PFSK-1 (cell line): ENCODE measurements around the gene ADARB1.

Experiments
- FOXP2 ChIP-seq: optimal IDR thresholded peaks from 2 replicates; pipeline ENCODE3; 2011; ENCODE audit warnings: borderline replicate concordance, control low read depth, inconsistent platforms; ENCODE audit not compliant: insufficient read depth; ENCODE audit errors: extremely low read length, extremely low read depth
- POLR2AphosphoS5 ChIP-seq: IDR thresholded peaks from 2 replicates; pipeline ENCODE4 v1.6.1; 2012; ENCODE audit warnings: low read depth, mild to moderate bottlenecking, control low read depth, low read length, moderate library complexity
- REST ChIP-seq, 2 experiments: IDR thresholded peaks; 2 replicates each; pipeline versions ENCODE4 v1.6.1 to v1.8.0; 2011 to 2012; ENCODE audit warnings: low read depth in 2 of 2, low read length in 2 of 2, control low read depth in 1 of 2, inconsistent platforms in 1 of 2, mild to moderate bottlenecking in 1 of 2, moderate library complexity in 1 of 2; ENCODE audit not compliant: insufficient read depth in 1 of 2
- SIN3A ChIP-seq: IDR thresholded peaks from 2 replicates; pipeline ENCODE4 v1.6.1; 2012; ENCODE audit warnings: mild to moderate bottlenecking, low read length, moderate library complexity, borderline replicate concordance; ENCODE audit not compliant: insufficient read depth
- TAF1 ChIP-seq: IDR thresholded peaks from 2 replicates; pipeline ENCODE4 v1.6.1; 2012; ENCODE audit warnings: low read length, control low read depth, borderline replicate concordance; ENCODE audit not compliant: insufficient read depth

ADARB1 gene

DNA sequence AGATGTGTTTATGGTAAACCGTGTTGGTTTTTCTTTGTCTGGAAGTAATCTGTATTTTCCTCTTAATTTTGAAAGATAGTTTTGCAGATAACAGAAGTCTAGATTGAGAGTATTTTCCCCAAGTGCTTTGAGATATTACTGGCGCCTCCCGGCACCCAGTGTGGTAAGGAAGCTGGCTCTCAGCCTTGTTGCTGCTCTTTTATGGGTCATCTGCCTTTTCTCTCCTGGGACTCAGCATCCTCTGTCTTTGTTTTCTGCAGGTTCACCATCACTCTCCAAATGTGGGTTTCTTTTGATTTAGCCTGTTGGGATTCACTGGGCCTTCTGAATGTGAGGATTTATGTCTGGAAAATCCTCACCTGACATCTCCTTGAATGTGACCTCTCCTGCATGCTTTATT is 175.9 kb downstream of the ADARB1 start:
- TF ChIP-seq SIN3A (no peak), FOXP2 (no peak), POLR2AphosphoS5 (no peak), TAF1 (no peak), REST (IDR thresholded peaks at IDR 0.05; ENCODE audit: insufficient read depth in 1 of 2, low read depth in 2 of 2, low read length in 2 of 2) (no peak)

DNA sequence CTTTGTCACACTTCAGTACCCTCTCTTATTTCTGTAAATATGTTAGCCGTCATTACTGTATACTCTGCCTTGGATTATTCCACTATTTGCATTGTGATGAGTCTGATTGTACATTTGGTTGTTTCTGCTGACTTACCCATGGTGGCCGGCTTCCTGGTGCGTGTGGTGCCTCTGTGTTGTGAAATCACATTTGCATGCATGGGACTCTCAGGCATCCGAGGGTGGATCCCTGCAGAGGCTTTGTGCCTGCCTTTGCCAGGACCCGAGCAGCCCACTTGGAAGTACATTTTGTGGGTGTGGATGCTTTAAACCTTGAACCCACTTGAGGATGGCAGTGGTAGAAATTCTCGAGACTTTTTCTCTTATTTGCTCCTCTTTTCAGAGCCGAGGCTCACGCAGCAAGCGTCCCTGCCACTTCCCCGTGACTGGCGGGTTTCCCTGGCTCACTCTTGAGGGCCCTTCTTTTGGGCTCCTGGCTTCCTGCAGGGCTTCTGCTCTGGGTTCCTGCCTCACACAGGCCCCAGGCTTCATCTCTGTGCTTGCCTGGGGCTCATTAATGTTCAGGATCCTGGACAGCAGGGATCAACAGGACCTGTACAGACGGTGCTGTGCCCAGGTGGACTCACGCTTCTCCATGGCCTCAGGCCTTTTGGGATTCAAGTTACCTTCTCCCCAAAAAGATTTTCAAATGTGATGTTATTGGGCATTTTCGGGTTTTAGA is 176.7 kb downstream of the ADARB1 start:
- no peak for TF ChIP-seq TAF1
- no peak for TF ChIP-seq REST (IDR thresholded peaks at IDR 0.05; ENCODE audit: insufficient read depth in 1 of 2, low read depth in 2 of 2, low read length in 2 of 2)
- no peak for TF ChIP-seq SIN3A
- no peak for TF ChIP-seq POLR2AphosphoS5

DNA sequence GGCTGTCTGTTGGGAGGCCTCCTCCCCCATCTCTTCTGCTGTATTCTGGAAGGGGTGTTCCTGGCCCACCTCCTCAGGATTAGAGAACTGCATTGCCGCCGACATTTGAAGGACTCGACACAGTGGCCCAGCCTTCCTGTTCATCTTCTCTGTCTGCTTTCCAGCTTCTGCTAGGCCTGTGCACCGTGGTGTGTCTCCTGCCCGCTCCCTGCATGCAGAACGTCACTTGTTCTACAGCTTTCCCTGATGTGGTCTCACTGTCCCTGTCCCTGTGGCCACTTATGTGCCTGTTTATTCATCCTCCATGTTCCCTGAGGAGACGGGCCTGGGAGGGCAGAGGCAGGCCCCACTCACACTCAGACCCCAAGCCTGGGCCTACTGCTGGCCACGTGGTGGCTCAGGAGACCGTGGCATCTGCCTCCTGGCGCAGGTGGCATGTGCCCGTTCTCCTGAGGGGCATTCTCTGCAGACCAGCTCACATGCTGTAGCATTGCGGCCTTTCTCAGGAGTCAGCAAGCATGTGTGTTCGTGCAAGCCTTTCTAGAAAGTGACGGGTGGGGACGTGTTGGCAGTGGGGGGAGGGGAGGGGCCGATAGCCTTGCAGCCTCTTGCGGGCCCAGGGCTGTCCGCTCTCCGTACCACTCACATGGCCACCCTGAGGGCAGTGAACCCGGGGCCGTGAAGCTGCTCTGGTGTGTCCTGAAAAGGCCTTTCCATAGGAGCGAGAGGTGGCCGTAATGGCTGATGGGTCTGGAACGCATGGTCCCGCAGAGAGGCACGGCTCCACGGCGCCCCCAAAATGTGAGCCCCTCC is 177.5 kb downstream of the ADARB1 start:
- no peak for TF ChIP-seq SIN3A

DNA sequence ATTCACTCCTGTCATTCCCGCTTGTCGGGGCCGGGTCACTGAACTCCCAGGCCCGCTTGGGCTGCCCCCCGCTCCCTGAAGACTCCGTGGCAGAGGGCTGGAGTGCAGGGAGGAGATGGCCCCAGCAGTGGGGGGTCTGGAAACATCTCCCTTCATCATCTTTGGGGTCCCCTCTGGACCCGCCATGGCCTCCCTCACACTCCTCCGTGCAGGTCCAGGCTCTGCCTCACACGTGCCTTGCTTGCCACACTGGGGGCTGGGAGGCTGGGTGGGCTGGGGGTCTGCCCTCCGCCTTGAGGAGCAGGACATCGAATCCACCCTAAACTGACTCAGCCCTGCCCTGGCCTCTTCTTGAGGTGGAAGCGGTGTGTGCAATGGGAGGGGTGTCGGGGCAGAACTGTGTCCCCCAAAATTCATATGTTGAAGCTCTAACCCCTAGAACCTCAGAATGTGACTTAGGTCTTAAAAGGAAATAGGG is 178.1 kb downstream of the ADARB1 start:
- no peak for TF ChIP-seq REST (IDR thresholded peaks at IDR 0.05; ENCODE audit: insufficient read depth in 1 of 2, low read depth in 2 of 2, low read length in 2 of 2)

DNA sequence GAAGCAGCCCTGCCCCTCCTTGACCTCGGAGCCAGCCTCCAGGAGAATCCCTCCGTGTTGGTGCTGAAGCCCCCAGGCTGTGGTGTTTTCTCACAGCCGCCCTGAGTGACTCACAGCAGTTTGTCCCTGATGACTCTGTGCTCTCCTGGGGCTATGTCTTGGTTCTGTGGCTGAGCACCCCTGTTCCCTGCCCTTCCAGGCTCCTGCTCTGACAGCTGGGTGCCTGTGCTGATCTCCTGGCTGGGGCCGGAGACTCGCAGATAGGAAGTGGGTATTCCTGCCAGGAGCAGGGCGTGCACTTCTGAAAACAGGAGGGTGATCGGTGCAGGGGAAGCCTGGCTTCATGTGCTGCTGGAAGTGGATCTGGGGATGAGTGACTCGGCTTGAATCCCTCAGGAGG is 178.8 kb downstream of the ADARB1 start:
- TF ChIP-seq TAF1 (no peak), FOXP2 (no peak), SIN3A (no peak), POLR2AphosphoS5 (no peak), REST (IDR thresholded peaks at IDR 0.05; ENCODE audit: insufficient read depth in 1 of 2, low read depth in 2 of 2, low read length in 2 of 2) (no peak)
